GM23338 (cell line): Measurements from ENCODE around the gene FAM110A. TPM values are rescaled to one million over a fixed set of nuclear protein-coding genes. Genes with fewer than 3 reads are reported as not detected.

Experiments
- ATAC-seq: fragments of 200-7000 bp; cut with Tn5 transposase; 3 replicates; pipeline ENCODE4 v1.9.1; 2020
- DNase-seq: peaks from one replicate; pipeline ENCODE4 v3.0.0-alpha.2; 2015; ENCODE audit warnings: low spot score
- H2AFZ ChIP-seq: fragments of 200-600 bp; sonication (generic); 2 replicates; pipeline ENCODE4 v1.8.0; 2016; ENCODE audit warnings: antibody characterized with exemption, mild to moderate bottlenecking, moderate library complexity
- H3F3A ChIP-seq: fragments of 200-600 bp; sonication (generic); replicated peaks from 2 replicates; pipeline ENCODE4 v1.8.0; 2017; ENCODE audit warnings: antibody characterized with exemption, mixed run types, low read depth
- H3K27ac ChIP-seq: fragments of 200-600 bp; sonication (generic); 2 replicates; pipeline ENCODE4 v1.6.1; 2016; ENCODE audit warnings: low read depth
- H3K27me3 ChIP-seq: fragments of 200-600 bp; sonication (generic); 2 replicates; pipeline ENCODE4 v1.8.0; 2016; ENCODE audit warnings: mild to moderate bottlenecking, mixed run types, moderate library complexity; ENCODE audit not compliant: insufficient read depth
- H3K36me3 ChIP-seq: fragments of 200-600 bp; sonication (generic); 2 replicates; pipeline ENCODE4 v1.8.0; 2016; ENCODE audit warnings: mild to moderate bottlenecking; ENCODE audit not compliant: insufficient read depth
- H3K4me1 ChIP-seq: fragments of 200-600 bp; sonication (generic); 2 replicates; pipeline ENCODE4 v1.8.0; 2016; ENCODE audit warnings: mild to moderate bottlenecking, moderate library complexity; ENCODE audit not compliant: insufficient read depth
- H3K4me2 ChIP-seq: fragments of 200-600 bp; sonication (generic); 2 replicates; pipeline ENCODE4 v1.7.1; 2017; ENCODE audit warnings: mixed run types
- H3K4me3 ChIP-seq: fragments of 200-600 bp; sonication (generic); 2 replicates; pipeline ENCODE4 v1.6.1; 2016; ENCODE audit warnings: mixed run types
- H3K79me2 ChIP-seq: fragments of 200-600 bp; sonication (generic); replicated peaks from 2 replicates; pipeline ENCODE4 v1.8.0; 2017; ENCODE audit warnings: mild to moderate bottlenecking; ENCODE audit not compliant: insufficient read depth
- H3K9me2 ChIP-seq: fragments of 200-600 bp; sonication (generic); 2 replicates; pipeline ENCODE4 v1.8.0; 2017; ENCODE audit not compliant: insufficient read depth
- H4K20me1 ChIP-seq: fragments of 200-600 bp; sonication (generic); replicated peaks from 2 replicates; pipeline ENCODE4 v1.8.0; 2017; ENCODE audit warnings: mild to moderate bottlenecking; ENCODE audit not compliant: insufficient read depth
- H3K27ac Mint-ChIP-seq: 2 replicates; pipeline ENCODE4 v1.8.0; 2020; ENCODE audit warnings: inconsistent platforms, mild to moderate bottlenecking, moderate library complexity, mixed read lengths
- H3K27me3 Mint-ChIP-seq: 3 replicates; pipeline ENCODE4 v1.8.0; 2022; ENCODE audit warnings: low read depth, mild to moderate bottlenecking, moderate library complexity, mixed read lengths, inconsistent platforms; ENCODE audit not compliant: insufficient read depth, poor library complexity
- H3K36me3 Mint-ChIP-seq: 3 replicates; pipeline ENCODE4 v1.8.0; 2021; ENCODE audit warnings: low read depth, mild to moderate bottlenecking, inconsistent platforms, moderate library complexity, mixed read lengths
- H3K4me1 Mint-ChIP-seq: 3 replicates; pipeline ENCODE4 v1.8.0; 2020; ENCODE audit warnings: mild to moderate bottlenecking, inconsistent platforms, mixed read lengths
- H3K4me3 Mint-ChIP-seq: 3 replicates; pipeline ENCODE4 v1.8.0; 2021; ENCODE audit warnings: moderate library complexity, mild to moderate bottlenecking, inconsistent platforms, mixed read lengths
- H3K9me3 Mint-ChIP-seq: 3 replicates; pipeline ENCODE4 v1.8.0; 2020; ENCODE audit warnings: moderate library complexity, mild to moderate bottlenecking, inconsistent platforms, mixed read lengths
- CREB1 ChIP-seq: fragments of 250-450 bp; sonication (Bioruptor Pico); IDR thresholded peaks from 2 replicates; pipeline ENCODE4 v1.5.0; 2020; ENCODE audit warnings: low read depth, mild to moderate bottlenecking, moderate library complexity
- EZH2 ChIP-seq: fragments of 200-600 bp; sonication (generic); IDR thresholded peaks from one replicate; pipeline ENCODE4 v1.8.0; 2017; ENCODE audit warnings: antibody characterized with exemption, mild to moderate bottlenecking, low read depth; ENCODE audit not compliant: unreplicated experiment
- JUNB ChIP-seq: IDR thresholded peaks from one replicate; pipeline ENCODE4 v1.6.1; 2016; ENCODE audit warnings: antibody characterized with exemption; ENCODE audit not compliant: unreplicated experiment
- NANOG ChIP-seq: IDR thresholded peaks from 2 replicates; pipeline ENCODE4 v1.6.1; 2016; ENCODE audit warnings: antibody characterized with exemption, borderline replicate concordance
- POLR2AphosphoS5 ChIP-seq: IDR thresholded peaks from 2 replicates; pipeline ENCODE4 v1.6.1; 2016; ENCODE audit warnings: antibody characterized with exemption, low read depth
- STAT1 ChIP-seq: IDR thresholded peaks from one replicate; pipeline ENCODE4 v1.6.1; 2016; ENCODE audit warnings: antibody characterized with exemption; ENCODE audit not compliant: unreplicated experiment
- ZNF114 ChIP-seq: fragments of 250-450 bp; sonication (Bioruptor Pico); IDR thresholded peaks from 2 replicates; pipeline ENCODE4 v1.5.0; 2020; ENCODE audit warnings: mild to moderate bottlenecking, moderate library complexity
- polyA plus RNA-seq: library from polyadenylated mRNA; unstranded; fragments of >200 nt; fragmentation: Nextera tagmentation; extraction: Ambion mirVana; gene quantifications from 2 replicates; pipeline ENCODE4 v1.2.1, GENCODE V29; 2016
- total RNA-seq: library from RNA; depleted of rRNA; stranded (reverse); fragments of >200 nt; shearing (Covaris generic); gene quantifications from 2 replicates; pipeline ENCODE4 v1.2.3, GENCODE V29; 2014
- TF ChIP-seq, protein P1 (sequence below): fragments of 250-450 bp; sonication (Bioruptor Pico); IDR thresholded peaks from 2 replicates; pipeline ENCODE4 v1.5.0; 2020; ENCODE audit warnings: mild to moderate bottlenecking, moderate library complexity

FAM110A gene
- total and polyA plus RNA-seq, 2 experiments from 2014 or later: 10.7 to 13.7 TPM

GRCh38 chr20:873875-874607 is 40.5 kb downstream of the FAM110A start (continued):
- TF ChIP-seq EZH2: no peak
- no peak for TF ChIP-seq NANOG
- TF ChIP-seq JUNB: no peak
- no peak for TF ChIP-seq ZNF114 (CRISPR knock-in tag)
- no peak for TF ChIP-seq CREB1 (CRISPR knock-in tag)
- TF ChIP-seq, protein P1, sequence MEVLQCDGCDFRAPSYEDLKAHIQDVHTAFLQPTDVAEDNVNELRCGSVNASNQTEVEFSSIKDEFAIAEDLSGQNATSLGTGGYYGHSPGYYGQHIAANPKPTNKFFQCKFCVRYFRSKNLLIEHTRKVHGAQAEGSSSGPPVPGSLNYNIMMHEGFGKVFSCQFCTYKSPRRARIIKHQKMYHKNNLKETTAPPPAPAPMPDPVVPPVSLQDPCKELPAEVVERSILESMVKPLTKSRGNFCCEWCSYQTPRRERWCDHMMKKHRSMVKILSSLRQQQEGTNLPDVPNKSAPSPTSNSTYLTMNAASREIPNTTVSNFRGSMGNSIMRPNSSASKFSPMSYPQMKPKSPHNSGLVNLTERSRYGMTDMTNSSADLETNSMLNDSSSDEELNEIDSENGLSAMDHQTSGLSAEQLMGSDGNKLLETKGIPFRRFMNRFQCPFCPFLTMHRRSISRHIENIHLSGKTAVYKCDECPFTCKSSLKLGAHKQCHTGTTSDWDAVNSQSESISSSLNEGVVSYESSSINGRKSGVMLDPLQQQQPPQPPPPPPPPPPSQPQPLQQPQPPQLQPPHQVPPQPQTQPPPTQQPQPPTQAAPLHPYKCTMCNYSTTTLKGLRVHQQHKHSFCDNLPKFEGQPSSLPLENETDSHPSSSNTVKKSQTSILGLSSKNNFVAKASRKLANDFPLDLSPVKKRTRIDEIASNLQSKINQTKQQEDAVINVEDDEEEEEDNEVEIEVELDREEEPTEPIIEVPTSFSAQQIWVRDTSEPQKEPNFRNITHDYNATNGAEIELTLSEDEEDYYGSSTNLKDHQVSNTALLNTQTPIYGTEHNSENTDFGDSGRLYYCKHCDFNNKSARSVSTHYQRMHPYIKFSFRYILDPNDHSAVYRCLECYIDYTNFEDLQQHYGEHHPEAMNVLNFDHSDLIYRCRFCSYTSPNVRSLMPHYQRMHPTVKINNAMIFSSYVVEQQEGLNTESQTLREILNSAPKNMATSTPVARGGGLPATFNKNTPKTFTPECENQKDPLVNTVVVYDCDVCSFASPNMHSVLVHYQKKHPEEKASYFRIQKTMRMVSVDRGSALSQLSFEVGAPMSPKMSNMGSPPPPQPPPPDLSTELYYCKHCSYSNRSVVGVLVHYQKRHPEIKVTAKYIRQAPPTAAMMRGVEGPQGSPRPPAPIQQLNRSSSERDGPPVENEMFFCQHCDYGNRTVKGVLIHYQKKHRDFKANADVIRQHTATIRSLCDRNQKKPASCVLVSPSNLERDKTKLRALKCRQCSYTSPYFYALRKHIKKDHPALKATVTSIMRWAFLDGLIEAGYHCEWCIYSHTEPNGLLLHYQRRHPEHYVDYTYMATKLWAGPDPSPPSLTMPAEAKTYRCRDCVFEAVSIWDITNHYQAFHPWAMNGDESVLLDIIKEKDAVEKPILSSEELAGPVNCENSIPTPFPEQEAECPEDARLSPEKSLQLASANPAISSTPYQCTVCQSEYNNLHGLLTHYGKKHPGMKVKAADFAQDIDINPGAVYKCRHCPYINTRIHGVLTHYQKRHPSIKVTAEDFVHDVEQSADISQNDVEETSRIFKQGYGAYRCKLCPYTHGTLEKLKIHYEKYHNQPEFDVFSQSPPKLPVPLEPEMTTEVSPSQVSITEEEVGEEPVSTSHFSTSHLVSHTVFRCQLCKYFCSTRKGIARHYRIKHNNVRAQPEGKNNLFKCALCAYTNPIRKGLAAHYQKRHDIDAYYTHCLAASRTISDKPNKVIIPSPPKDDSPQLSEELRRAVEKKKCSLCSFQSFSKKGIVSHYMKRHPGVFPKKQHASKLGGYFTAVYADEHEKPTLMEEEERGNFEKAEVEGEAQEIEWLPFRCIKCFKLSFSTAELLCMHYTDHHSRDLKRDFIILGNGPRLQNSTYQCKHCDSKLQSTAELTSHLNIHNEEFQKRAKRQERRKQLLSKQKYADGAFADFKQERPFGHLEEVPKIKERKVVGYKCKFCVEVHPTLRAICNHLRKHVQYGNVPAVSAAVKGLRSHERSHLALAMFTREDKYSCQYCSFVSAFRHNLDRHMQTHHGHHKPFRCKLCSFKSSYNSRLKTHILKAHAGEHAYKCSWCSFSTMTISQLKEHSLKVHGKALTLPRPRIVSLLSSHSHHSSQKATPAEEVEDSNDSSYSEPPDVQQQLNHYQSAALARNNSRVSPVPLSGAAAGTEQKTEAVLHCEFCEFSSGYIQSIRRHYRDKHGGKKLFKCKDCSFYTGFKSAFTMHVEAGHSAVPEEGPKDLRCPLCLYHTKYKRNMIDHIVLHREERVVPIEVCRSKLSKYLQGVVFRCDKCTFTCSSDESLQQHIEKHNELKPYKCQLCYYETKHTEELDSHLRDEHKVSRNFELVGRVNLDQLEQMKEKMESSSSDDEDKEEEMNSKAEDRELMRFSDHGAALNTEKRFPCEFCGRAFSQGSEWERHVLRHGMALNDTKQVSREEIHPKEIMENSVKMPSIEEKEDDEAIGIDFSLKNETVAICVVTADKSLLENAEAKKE (CRISPR knock-in tag): no peak

DNA sequence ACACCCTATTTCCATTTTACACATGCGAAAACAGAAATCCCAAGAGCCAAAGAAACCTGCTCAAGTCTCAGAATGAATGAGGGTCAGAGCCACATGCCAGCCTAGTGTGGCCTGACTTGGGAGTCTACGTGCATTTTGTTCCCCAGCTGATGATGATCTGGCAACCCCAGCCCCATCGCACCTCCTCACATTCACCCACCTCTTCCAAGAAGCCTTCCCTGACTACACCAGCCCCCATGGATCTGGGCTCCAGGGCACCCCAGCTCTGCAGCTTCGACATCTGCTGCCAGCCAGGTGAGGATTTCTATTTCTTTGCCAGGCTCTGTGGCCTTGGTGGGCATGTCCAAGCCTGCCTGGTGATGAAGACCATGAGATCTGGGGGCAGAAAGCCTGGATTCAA is 41.6 kb downstream of the FAM110A start:
- Histone ChIP-seq H3K27ac (no peak overlapping the region), H3K4me3 (no peak overlapping the region), H3K9me2 (no peaks in the 10 kb centered on the region), H3K4me1 (no peaks in the 10 kb centered on the region), H3K27me3 (no peaks in the 10 kb centered on the region), H4K20me1 (no peaks in the 10 kb centered on the region), H3K4me2 (no peak overlapping the region), H3F3A (no peaks in the 10 kb centered on the region), H3K36me3 (no peaks in the 10 kb centered on the region), H3K79me2 (no peaks in the 10 kb centered on the region), H2AFZ (no peak overlapping the region)
- 0 out of 2 replicates have a peak overlapping the region, but pooled peaks have one; percentile 31 for H3K27ac Mint-ChIP-seq
- no peaks in the 10 kb centered on the region; the same call in 2 of the 3 replicates for H3K9me3 Mint-ChIP-seq
- peaks cover 9% of the 10 kb centered on the region for H3K4me1 Mint-ChIP-seq
- no peaks in the 10 kb centered on the region for H3K36me3 Mint-ChIP-seq
- ATAC-seq: no peak
- no peak overlapping the region for H3K4me3 Mint-ChIP-seq
- DNase-seq: no peak
- H3K27me3 Mint-ChIP-seq: peaks cover 4% of the 10 kb centered on the region
- TF ChIP-seq POLR2AphosphoS5: no peak
- TF ChIP-seq, protein P1 (CRISPR knock-in tag): no peak
- TF ChIP-seq STAT1: no peak
- TF ChIP-seq NANOG: no peak
